HEK293 (cell line): ENCODE results near the gene RBMS1.

Experiments used
- CTCF ChIA-PET: fragments of 350-600 bp; formaldehyde crosslinking; extraction: SDS; loops from one replicate; lab custom pipeline; 2021; ENCODE audit warnings: antibody characterized with exemption; lab: Yijun Ruan, JAX
- POLR2A ChIA-PET: fragments of 300-600 bp; formaldehyde crosslinking; extraction: SDS; loops from one replicate; lab custom pipeline; 2020; ENCODE audit warnings: antibody characterized with exemption, inconsistent platforms; lab: Yijun Ruan, JAX
- H3K27ac ChIP-seq: fragments of 200-500 bp; sonication (Bioruptor generic); 2 replicates; pipeline ENCODE4 v1.5.1; 2014; ENCODE audit warnings: low read depth, low read length, control low read depth, inconsistent platforms; ENCODE audit errors: extremely low read depth
- H3K36me3 ChIP-seq, 2 experiments: fragments of 200-500 bp in 1 of 2; sonication (Bioruptor generic) in 1 of 2; 1 replicate in 1 of 2; 2 replicates in 1 of 2; pipeline ENCODE4 v1.5.1; 2014 to 2017; ENCODE audit warnings: inconsistent platforms in 2 of 2, low read length in 2 of 2; ENCODE audit not compliant: control insufficient read depth in 2 of 2, insufficient read depth in 1 of 2
- H3K4me1 ChIP-seq: fragments of 200-500 bp; sonication (Bioruptor generic); 2 replicates; pipeline ENCODE4 v1.5.1; 2014; ENCODE audit warnings: mild to moderate bottlenecking, low read length, inconsistent platforms; ENCODE audit not compliant: control insufficient read depth, insufficient read depth
- H3K4me3 ChIP-seq: 2 replicates; pipeline ENCODE4 v1.5.1; 2011; ENCODE audit warnings: low read depth, mild to moderate bottlenecking, control low read depth, low read length, moderate library complexity
- H3K9me3 ChIP-seq: fragments of 200-500 bp; sonication (Bioruptor generic); 2 replicates; pipeline ENCODE4 v1.5.1; 2014; ENCODE audit warnings: low read depth, low read length, inconsistent platforms; ENCODE audit not compliant: control insufficient read depth, insufficient read depth
- BCL11A ChIP-seq: fragments of 450-650 bp; formaldehyde crosslinking; IDR thresholded peaks from 2 replicates; pipeline ENCODE4 v1.5.1; 2016; ENCODE audit warnings: low read depth, missing biosample characterization, missing genetic modification characterization
- BCL11B ChIP-seq: fragments of 450-650 bp; formaldehyde crosslinking; IDR thresholded peaks from 2 replicates; pipeline ENCODE4 v1.5.1; 2016; ENCODE audit warnings: low read depth, missing biosample characterization, missing genetic modification characterization
- FEZF1 ChIP-seq: fragments of 450-650 bp; formaldehyde crosslinking; IDR thresholded peaks from 2 replicates; pipeline ENCODE4 v1.5.1; 2016; ENCODE audit warnings: missing biosample characterization, missing genetic modification characterization
- GFI1B ChIP-seq: fragments of 450-650 bp; formaldehyde crosslinking; IDR thresholded peaks from 2 replicates; pipeline ENCODE4 v1.5.1; 2016; ENCODE audit warnings: missing biosample characterization, missing genetic modification characterization
- KLF1 ChIP-seq: fragments of 450-650 bp; formaldehyde crosslinking; IDR thresholded peaks from 2 replicates; pipeline ENCODE4 v1.5.1; 2016; ENCODE audit warnings: missing biosample characterization, missing genetic modification characterization
- OSR2 ChIP-seq: fragments of 450-650 bp; formaldehyde crosslinking; IDR thresholded peaks from 2 replicates; pipeline ENCODE4 v1.5.1; 2016; ENCODE audit warnings: missing biosample characterization, missing genetic modification characterization
- PBX3 ChIP-seq: sonication (generic); formaldehyde crosslinking; IDR thresholded peaks from 2 replicates; pipeline ENCODE4 v1.8.1; 2022; ENCODE audit warnings: mild to moderate bottlenecking, moderate library complexity, missing genetic modification reagents
- PRDM4 ChIP-seq: fragments of 450-650 bp; formaldehyde crosslinking; IDR thresholded peaks from 2 replicates; pipeline ENCODE4 v1.5.1; 2017; ENCODE audit warnings: missing biosample characterization, missing genetic modification characterization
- SCRT2 ChIP-seq: fragments of 450-650 bp; formaldehyde crosslinking; IDR thresholded peaks from 2 replicates; pipeline ENCODE4 v1.5.1; 2016; ENCODE audit warnings: missing biosample characterization, missing genetic modification characterization
- YY2 ChIP-seq: fragments of 450-650 bp; formaldehyde crosslinking; IDR thresholded peaks from 2 replicates; pipeline ENCODE4 v1.5.1; 2016; ENCODE audit warnings: missing biosample characterization, missing genetic modification characterization
- ZBTB20 ChIP-seq: fragments of 450-650 bp; formaldehyde crosslinking; IDR thresholded peaks from 2 replicates; pipeline ENCODE4 v1.5.1; 2016; ENCODE audit warnings: missing biosample characterization, missing genetic modification characterization
- ZEB2 ChIP-seq: fragments of 450-650 bp; formaldehyde crosslinking; IDR thresholded peaks from 2 replicates; pipeline ENCODE4 v1.5.1; 2016; ENCODE audit warnings: missing biosample characterization, missing genetic modification characterization
- ZNF112 ChIP-seq: fragments of 450-650 bp; formaldehyde crosslinking; IDR thresholded peaks from 2 replicates; pipeline ENCODE4 v1.5.0; 2017; ENCODE audit warnings: missing biosample characterization, missing genetic modification characterization
- ZNF138 ChIP-seq: fragments of 450-650 bp; formaldehyde crosslinking; IDR thresholded peaks from 2 replicates; pipeline ENCODE4 v1.5.1; 2016; ENCODE audit warnings: missing biosample characterization, missing genetic modification characterization, borderline replicate concordance
- ZNF248 ChIP-seq: fragments of 450-650 bp; formaldehyde crosslinking; IDR thresholded peaks from 2 replicates; pipeline ENCODE4 v1.5.1; 2017; ENCODE audit warnings: missing biosample characterization, missing genetic modification characterization
- ZNF280C ChIP-seq: fragments of 450-650 bp; formaldehyde crosslinking; IDR thresholded peaks from 2 replicates; pipeline ENCODE4 v1.5.1; 2016; ENCODE audit warnings: missing biosample characterization, missing genetic modification characterization
- ZNF302 ChIP-seq: fragments of 450-650 bp; formaldehyde crosslinking; IDR thresholded peaks from 2 replicates; pipeline ENCODE4 v1.5.1; 2016; ENCODE audit warnings: missing biosample characterization, missing genetic modification characterization, low read depth
- ZNF394 ChIP-seq: fragments of 450-650 bp; formaldehyde crosslinking; IDR thresholded peaks from 2 replicates; pipeline ENCODE4 v1.5.1; 2016; ENCODE audit warnings: missing biosample characterization, missing genetic modification characterization, mild to moderate bottlenecking, moderate library complexity, borderline replicate concordance
- ZNF544 ChIP-seq: fragments of 450-650 bp; formaldehyde crosslinking; IDR thresholded peaks from 2 replicates; pipeline ENCODE4 v1.5.0; 2017; ENCODE audit warnings: missing biosample characterization, missing genetic modification characterization
- ZNF670 ChIP-seq: fragments of 450-650 bp; formaldehyde crosslinking; IDR thresholded peaks from 2 replicates; pipeline ENCODE4 v1.5.1; 2016; ENCODE audit warnings: missing biosample characterization, missing genetic modification characterization, low read depth
- ZNF837 ChIP-seq: fragments of 450-650 bp; formaldehyde crosslinking; IDR thresholded peaks from 2 replicates; pipeline ENCODE4 v1.5.1; 2016; ENCODE audit warnings: missing biosample characterization, missing genetic modification characterization
- TF ChIP-seq, protein P1 (sequence below): fragments of 450-650 bp; formaldehyde crosslinking; IDR thresholded peaks from 2 replicates; pipeline ENCODE4 v1.5.1; 2016; ENCODE audit warnings: missing biosample characterization, missing genetic modification characterization

Gene RBMS1

DNA sequence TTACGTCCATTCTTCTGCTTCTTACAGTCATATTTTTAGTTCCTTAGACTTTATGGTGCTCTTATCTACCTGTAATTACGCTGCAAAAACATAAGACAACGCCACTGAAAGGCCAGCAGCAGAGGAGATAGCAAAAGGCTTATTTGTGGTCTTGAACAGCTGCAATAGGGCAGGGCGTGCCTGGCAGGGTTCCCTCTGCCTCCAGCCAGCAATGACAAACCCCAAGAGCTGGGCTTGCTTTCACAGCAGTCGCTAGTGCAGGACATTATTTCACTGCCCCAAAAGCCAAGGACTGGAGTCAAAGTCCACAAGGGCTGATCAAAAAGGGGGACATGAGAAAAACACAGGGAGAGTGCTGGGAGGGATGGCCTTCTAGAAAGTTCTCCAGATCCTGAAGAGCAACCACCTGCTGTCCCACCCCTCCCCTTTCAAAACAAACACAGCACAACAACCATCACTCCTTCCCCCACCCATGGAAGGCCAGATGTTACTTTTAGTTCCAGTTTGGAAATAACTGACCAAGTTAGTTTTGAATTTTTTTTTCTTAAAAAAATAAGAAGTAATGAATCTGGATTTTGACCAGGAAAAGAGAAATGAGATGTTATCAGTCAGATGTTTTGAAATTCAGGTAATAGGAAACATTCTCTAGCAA lies 127.8 kb downstream of the RBMS1 start:
- peak overlapping the region; percentile 24 for H3K27ac ChIP-seq
- H3K4me3 ChIP-seq: no peak overlapping the region
- CTCF ChIA-PET: no interaction called here
- POLR2A ChIA-PET: no interaction called here
- no peaks in the 10 kb centered on the region for H3K36me3 ChIP-seq
- no peaks in the 10 kb centered on the region for H3K9me3 ChIP-seq
- H3K4me1 ChIP-seq: peaks cover 19% of the 10 kb centered on the region
- peak; percentile 36; the same call in 1 of the 2 replicates for TF ChIP-seq OSR2 (tag by site-specific recombination)
- peak; percentile 20; the same call in 1 of the 2 replicates for TF ChIP-seq KLF1 (tag by site-specific recombination)
- peak; percentile 51 for TF ChIP-seq FEZF1
- TF ChIP-seq ZNF302 (tag by site-specific recombination): no peak

GRCh38 chr2:160364364-160364763 lies 129.2 kb downstream of the RBMS1 start:
- no peak overlapping the region for H3K4me3 ChIP-seq
- POLR2A ChIA-PET: no interaction called here
- TF ChIP-seq ZNF394: no peak
- TF ChIP-seq YY2: no peak
- TF ChIP-seq, protein P1, sequence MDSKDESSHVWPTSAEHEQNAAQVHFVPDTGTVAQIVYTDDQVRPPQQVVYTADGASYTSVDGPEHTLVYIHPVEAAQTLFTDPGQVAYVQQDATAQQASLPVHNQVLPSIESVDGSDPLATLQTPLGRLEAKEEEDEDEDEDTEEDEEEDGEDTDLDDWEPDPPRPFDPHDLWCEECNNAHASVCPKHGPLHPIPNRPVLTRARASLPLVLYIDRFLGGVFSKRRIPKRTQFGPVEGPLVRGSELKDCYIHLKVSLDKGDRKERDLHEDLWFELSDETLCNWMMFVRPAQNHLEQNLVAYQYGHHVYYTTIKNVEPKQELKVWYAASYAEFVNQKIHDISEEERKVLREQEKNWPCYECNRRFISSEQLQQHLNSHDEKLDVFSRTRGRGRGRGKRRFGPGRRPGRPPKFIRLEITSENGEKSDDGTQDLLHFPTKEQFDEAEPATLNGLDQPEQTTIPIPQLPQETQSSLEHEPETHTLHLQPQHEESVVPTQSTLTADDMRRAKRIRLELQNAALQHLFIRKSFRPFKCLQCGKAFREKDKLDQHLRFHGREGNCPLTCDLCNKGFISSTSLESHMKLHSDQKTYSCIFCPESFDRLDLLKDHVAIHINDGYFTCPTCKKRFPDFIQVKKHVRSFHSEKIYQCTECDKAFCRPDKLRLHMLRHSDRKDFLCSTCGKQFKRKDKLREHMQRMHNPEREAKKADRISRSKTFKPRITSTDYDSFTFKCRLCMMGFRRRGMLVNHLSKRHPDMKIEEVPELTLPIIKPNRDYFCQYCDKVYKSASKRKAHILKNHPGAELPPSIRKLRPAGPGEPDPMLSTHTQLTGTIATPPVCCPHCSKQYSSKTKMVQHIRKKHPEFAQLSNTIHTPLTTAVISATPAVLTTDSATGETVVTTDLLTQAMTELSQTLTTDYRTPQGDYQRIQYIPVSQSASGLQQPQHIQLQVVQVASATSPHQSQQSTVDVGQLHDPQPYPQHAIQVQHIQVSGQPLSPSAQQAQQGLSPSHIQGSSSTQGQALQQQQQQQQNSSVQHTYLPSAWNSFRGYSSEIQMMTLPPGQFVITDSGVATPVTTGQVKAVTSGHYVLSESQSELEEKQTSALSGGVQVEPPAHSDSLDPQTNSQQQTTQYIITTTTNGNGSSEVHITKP: no peak
- TF ChIP-seq SCRT2 (tag by site-specific recombination): no peak
- TF ChIP-seq ZNF280C: no peak
- no peak for TF ChIP-seq ZNF248
- no peak for TF ChIP-seq ZNF138
- no peak for TF ChIP-seq BCL11B (tag by site-specific recombination)
- no peak for TF ChIP-seq GFI1B (tag by site-specific recombination)
- H3K27ac ChIP-seq: no peak overlapping the region
- peaks cover 16% of the 10 kb centered on the region for H3K4me1 ChIP-seq
- no peaks in the 10 kb centered on the region for H3K36me3 ChIP-seq
- CTCF ChIA-PET: interaction anchor here (1.6 kb wide), 1 partner anchor 11 kb away, joined by 3 read pairs; no protein-coding TSS in a partner anchor
- no peaks in the 10 kb centered on the region for H3K9me3 ChIP-seq

- ChIA-PET CTCF (interaction anchor here (1.6 kb wide), 1 partner anchor 10 kb away, joined by 3 read pairs; no protein-coding TSS in a partner anchor), POLR2A (no interaction called here)
- no peak for TF ChIP-seq ZNF544 (tag by site-specific recombination)
- TF ChIP-seq PBX3 (CRISPR knock-in tag): no peak
- TF ChIP-seq PRDM4 (tag by site-specific recombination): no peak
- TF ChIP-seq ZNF112 (tag by site-specific recombination): no peak
- no peak for TF ChIP-seq ZEB2
- TF ChIP-seq ZNF670 (tag by site-specific recombination): no peak
- TF ChIP-seq ZBTB20 (tag by site-specific recombination): no peak
- TF ChIP-seq BCL11A (tag by site-specific recombination): no peak
- TF ChIP-seq ZNF837: no peak
- TF ChIP-seq ZNF248: no peak
These were observed 129.6 kb downstream of the RBMS1 start for GRCh38 chr2:160363961-160364360.

More at GRCh38 chr2:160363961-160364360, 129.6 kb downstream of the RBMS1 start:
- Histone ChIP-seq H3K4me3 (no peak overlapping the region), H3K36me3 (no peaks in the 10 kb centered on the region), H3K27ac (no peak overlapping the region), H3K4me1 (peaks cover 16% of the 10 kb centered on the region), H3K9me3 (no peaks in the 10 kb centered on the region)
